BJ (cell line): Measurements from ENCODE around the gene HIVEP1. TPM values are rescaled to one million over a fixed set of nuclear protein-coding genes. Genes with fewer than 3 reads are reported as not detected.

ENCODE experiments used
- CTCF ChIA-PET: fragments of 350-600 bp; formaldehyde crosslinking; extraction: SDS; loops from one replicate; lab custom pipeline; 2021; ENCODE audit warnings: antibody characterized with exemption, inconsistent platforms; lab: Yijun Ruan, JAX
- POLR2A ChIA-PET: fragments of 300-600 bp; sonication (Branson Sonifier 250); formaldehyde crosslinking; extraction: SDS; loops from one replicate; lab custom pipeline; 2021; ENCODE audit warnings: antibody characterized with exemption; lab: Charles Lee
- DNase-seq: peaks from one replicate; pipeline ENCODE4 v3.0.0-alpha.2; 2011; ENCODE audit warnings: low read depth
- H3K27me3 ChIP-seq: 2 replicates; pipeline ENCODE4 v1.6.0; 2011; ENCODE audit warnings: low read length; ENCODE audit not compliant: control insufficient read depth, insufficient read depth
- H3K36me3 ChIP-seq: 2 replicates; pipeline ENCODE4 v1.5.1; 2011; ENCODE audit warnings: low read length; ENCODE audit not compliant: control insufficient read depth, insufficient read depth
- H3K4me3 ChIP-seq: 2 replicates; pipeline ENCODE4 v1.5.1; 2011; ENCODE audit warnings: low read depth, mild to moderate bottlenecking, control low read depth, low read length
- CTCF ChIP-seq: IDR thresholded peaks from 2 replicates; pipeline ENCODE4 v1.5.1; 2011; ENCODE audit warnings: low read depth, mild to moderate bottlenecking, control low read depth, inconsistent platforms, low read length, moderate library complexity; ENCODE audit not compliant: insufficient read depth
- polyA plus RNA-seq: library from polyadenylated mRNA; depleted of rRNA; stranded (reverse); fragments of >200 nt; gene quantifications from 2 replicates; pipeline ENCODE4 v1.2.3, GENCODE V29; 2011

Gene HIVEP1
- polyA plus RNA-seq, 1 experiment = 17.1 TPM

DNA sequence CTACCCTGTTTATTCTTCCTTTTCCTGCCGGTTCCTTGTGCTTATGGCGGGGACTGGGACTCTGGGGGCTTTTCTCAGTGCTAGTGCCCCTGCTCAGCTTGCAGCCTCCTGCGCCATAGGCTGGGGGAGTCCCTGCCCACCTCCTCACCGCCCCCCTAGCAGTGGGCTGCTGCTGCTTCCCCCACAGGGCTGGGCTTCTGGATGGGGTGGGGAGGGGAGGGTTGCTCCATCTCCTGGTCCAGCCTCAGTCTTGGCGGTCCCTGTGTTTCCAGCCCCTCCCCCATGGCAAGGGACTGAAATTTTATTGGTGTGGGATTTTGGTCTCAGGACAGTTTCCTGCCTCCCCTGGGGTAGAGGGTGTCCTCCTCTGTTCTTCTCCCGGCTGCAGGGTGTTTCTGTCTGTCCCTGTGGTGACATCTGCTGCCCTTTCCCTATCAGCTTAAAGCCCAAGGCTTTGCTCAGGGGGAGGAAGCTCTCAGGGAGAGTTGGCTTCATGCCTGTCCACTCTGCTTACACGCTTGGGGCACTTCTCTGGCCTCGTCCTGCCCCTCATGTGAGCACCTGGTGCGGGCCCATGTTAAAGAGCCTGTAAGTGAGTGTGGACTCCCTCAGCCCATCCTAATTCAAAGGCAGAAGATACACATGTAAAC lies 100.6 kb downstream of the HIVEP1 start:
- no peak for DNase-seq
- Histone ChIP-seq H3K27me3 (no peaks in the 10 kb centered on the region), H3K36me3 (no peaks in the 10 kb centered on the region), H3K4me3 (no peak overlapping the region)
- ChIA-PET POLR2A (no interaction called here), CTCF (no interaction called here)
- TF ChIP-seq CTCF = no peak

- ChIA-PET CTCF (no interaction called here), POLR2A (no interaction called here)
- Histone ChIP-seq H3K27me3 (no peaks in the 10 kb centered on the region), H3K4me3 (no peak overlapping the region), H3K36me3 (no peaks in the 10 kb centered on the region)
- TF ChIP-seq CTCF = no peak
- no peak for DNase-seq
Measured at GRCh38 chr6:12113190-12113577, 101.1 kb downstream of the HIVEP1 start.

- H3K36me3 ChIP-seq = peaks cover under 1% of the 10 kb centered on the region; the same call in 1 of the 2 replicates
- POLR2A ChIA-PET = no interaction called here
- CTCF ChIA-PET = no interaction called here
- no peaks in the 10 kb centered on the region for H3K27me3 ChIP-seq
- no peak overlapping the region for H3K4me3 ChIP-seq
- no peak for TF ChIP-seq CTCF
- DNase-seq = no peak
Measured at GRCh38 chr6:12114055-12114503, 102.0 kb downstream of the HIVEP1 start.

GRCh38 chr6:12115001-12115400 lies 102.9 kb downstream of the HIVEP1 start:
- DNase-seq = no peak
- ChIA-PET POLR2A (no interaction called here), CTCF (no interaction called here)
- Histone ChIP-seq H3K36me3 (peaks cover 1% of the 10 kb centered on the region; the same call in 1 of the 2 replicates), H3K4me3 (no peak overlapping the region), H3K27me3 (no peaks in the 10 kb centered on the region)
- TF ChIP-seq CTCF = no peak

DNA sequence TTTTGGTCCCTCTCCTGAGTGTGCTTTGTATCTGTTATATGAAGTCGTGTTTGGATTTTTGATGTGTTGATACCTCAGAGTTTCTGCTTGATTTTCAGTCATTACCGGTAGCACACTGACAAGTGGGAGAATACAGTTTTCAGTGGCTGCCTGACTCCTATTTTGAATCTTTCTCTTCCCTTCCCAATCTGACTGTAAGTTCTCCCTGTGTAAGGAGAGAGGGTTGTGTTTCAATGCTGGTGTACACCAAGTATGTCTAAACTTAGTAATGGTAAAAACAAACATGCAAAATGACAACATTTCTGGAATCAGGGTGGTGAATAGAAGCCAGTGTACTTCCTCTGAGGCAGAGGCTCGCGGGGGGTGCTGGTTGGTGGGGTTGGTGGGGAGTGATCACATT lies 103.4 kb downstream of the HIVEP1 start:
- ChIA-PET POLR2A (no interaction called here), CTCF (no interaction called here)
- TF ChIP-seq CTCF = no peak

More for the DNA sequence above, 103.4 kb downstream of the HIVEP1 start:
- H3K36me3 ChIP-seq = peaks cover 1% of the 10 kb centered on the region; the same call in 1 of the 2 replicates
- DNase-seq = no peak
- H3K4me3 ChIP-seq = no peak overlapping the region
- H3K27me3 ChIP-seq = no peaks in the 10 kb centered on the region
